A549 (cell line): ENCODE data around the gene SPINK4. TPM values are rescaled to one million over a fixed set of nuclear protein-coding genes. Genes with fewer than 3 reads are reported as not detected.

Experiments
- ATAC-seq, 2 experiments: fragments of 200-7000 bp in 1 of 2; fragments of >200 bp in 1 of 2; cut with Nextera tagmentation in 1 of 2; cut with Tn5 transposase in 1 of 2; 3 replicates each; pipeline versions ENCODE4 v1.8.0 to v1.9.1; 2018 to 2020; ENCODE audit warnings: mild to moderate bottlenecking in 1 of 2, moderate library complexity in 1 of 2
- CTCF ChIA-PET: fragments of 300-600 bp; sonication (Branson Sonifier 250); formaldehyde crosslinking; extraction: SDS; loops from one replicate; lab custom pipeline; 2021; ENCODE audit warnings: antibody characterized with exemption, inconsistent platforms; lab: Yijun Ruan, JAX
- POLR2A ChIA-PET: fragments of 350-600 bp; formaldehyde crosslinking; extraction: SDS; loops from one replicate; lab custom pipeline; 2021; ENCODE audit warnings: antibody characterized with exemption, inconsistent platforms; lab: Yijun Ruan, JAX
- DNase-seq, 2 experiments: peaks; one replicate each; pipeline versions ENCODE4 v3.0.0 to v3.0.0-alpha.2; 2011 to 2016; ENCODE audit warnings: low read depth in 1 of 2, low spot score in 1 of 2
- FAIRE-seq: peaks from 2 replicates; lab custom pipeline; 2011; peaks lifted over from hg19 to GRCh38; lab: Jason Lieb, UNC
- H3K27ac ChIP-seq, 2 experiments: fragments of >200 bp; sonication (Bioruptor Twin); formaldehyde crosslinking; 3 replicates each; pipeline ENCODE4 v1.5.1; 2016 to 2017
- H3K4me1 ChIP-seq: fragments of >200 bp; sonication (Bioruptor Twin); formaldehyde crosslinking; 3 replicates; pipeline ENCODE4 v1.6.1; 2016
- H3K4me2 ChIP-seq: fragments of >200 bp; sonication (Bioruptor Twin); formaldehyde crosslinking; 3 replicates; pipeline ENCODE4 v1.6.1; 2016
- H3K4me3 ChIP-seq: fragments of >200 bp; sonication (Bioruptor Twin); formaldehyde crosslinking; 3 replicates; pipeline ENCODE4 v1.5.1; 2016
- H3K9me3 ChIP-seq: fragments of >200 bp; sonication (Bioruptor Twin); formaldehyde crosslinking; 3 replicates; pipeline ENCODE4 v1.6.1; 2016
- ATOH8 ChIP-seq: fragments of 250-450 bp; sonication (Bioruptor Pico); IDR thresholded peaks from 2 replicates; pipeline ENCODE4 v1.5.0; 2020; ENCODE audit warnings: low read depth, mild to moderate bottlenecking, moderate library complexity
- CEBPB ChIP-seq, 2 experiments: fragments of >200 bp in 1 of 2; sonication (Bioruptor Twin) in 1 of 2; formaldehyde crosslinking in 1 of 2; IDR thresholded peaks; 2 replicates each; pipeline ENCODE4 v1.6.1; 2012 to 2016
- CTCF ChIP-seq: fragments of >200 bp; sonication (Bioruptor Twin); formaldehyde crosslinking; IDR thresholded peaks from 3 replicates; pipeline ENCODE4 v1.5.1; 2016
- E2F6 ChIP-seq: IDR thresholded peaks from 2 replicates; pipeline ENCODE4 v1.6.1; 2012; ENCODE audit warnings: low read depth, borderline replicate concordance
- EHF ChIP-seq: fragments of 250-450 bp; sonication (Bioruptor Pico); IDR thresholded peaks from 2 replicates; pipeline ENCODE4 v1.5.0; 2020; ENCODE audit warnings: mild to moderate bottlenecking
- FOSB ChIP-seq: fragments of 250-450 bp; sonication (Bioruptor Pico); IDR thresholded peaks from 2 replicates; pipeline ENCODE4 v1.5.0; 2020; ENCODE audit warnings: mild to moderate bottlenecking, moderate library complexity
- FOSL2 ChIP-seq, 2 experiments: fragments of 450-650 bp in 1 of 2; fragments of >200 bp in 1 of 2; sonication (Bioruptor Twin) in 1 of 2; formaldehyde crosslinking; IDR thresholded peaks; 2 replicates each; pipeline versions ENCODE4 v1.5.0 to v1.6.1; 2016 to 2020; ENCODE audit warnings: mild to moderate bottlenecking in 1 of 2, moderate library complexity in 1 of 2
- HOXB13 ChIP-seq: fragments of 250-450 bp; sonication (Bioruptor Pico); IDR thresholded peaks from 2 replicates; pipeline ENCODE4 v1.5.0; 2020; ENCODE audit warnings: low read depth, mild to moderate bottlenecking, moderate library complexity
- HOXB5 ChIP-seq: fragments of 250-450 bp; sonication (Bioruptor Pico); IDR thresholded peaks from 2 replicates; pipeline ENCODE4 v1.5.0; 2020; ENCODE audit warnings: mild to moderate bottlenecking, moderate library complexity
- JUN ChIP-seq, 2 experiments: fragments of >200 bp; sonication (Bioruptor Twin); formaldehyde crosslinking; IDR thresholded peaks; 2 replicates in 1 of 2; 3 replicates in 1 of 2; pipeline ENCODE4 v1.6.1; 2016 to 2017
- MAX ChIP-seq: IDR thresholded peaks from 2 replicates; pipeline ENCODE4 v1.6.1; 2012
- PBX3 ChIP-seq: IDR thresholded peaks from 2 replicates; pipeline ENCODE4 v1.6.1; 2012
- PHF8 ChIP-seq: fragments of 200-600 bp; sonication (generic); IDR thresholded peaks from 2 replicates; pipeline ENCODE4 v1.6.1; 2016; ENCODE audit warnings: low read depth, mild to moderate bottlenecking, antibody characterized with exemption, moderate library complexity, borderline replicate concordance
- RAD21 ChIP-seq, 2 experiments: fragments of >200 bp in 1 of 2; sonication (Bioruptor Twin) in 1 of 2; formaldehyde crosslinking in 1 of 2; IDR thresholded peaks in 1 of 2; conservative IDR thresholded peaks in 1 of 2; 2 replicates in 1 of 2; 3 replicates in 1 of 2; pipeline ENCODE4 v1.6.1; 2012 to 2018; ENCODE audit warnings: inconsistent platforms in 1 of 2
- SMC3 ChIP-seq: fragments of >200 bp; sonication (Bioruptor Twin); formaldehyde crosslinking; IDR thresholded peaks from 3 replicates; pipeline ENCODE4 v1.6.1; 2018; ENCODE audit warnings: inconsistent platforms
- SREBF2 ChIP-seq: fragments of 450-650 bp; IDR thresholded peaks from 2 replicates; pipeline ENCODE4 v1.6.1; 2014; ENCODE audit warnings: mild to moderate bottlenecking, moderate library complexity
- ZSCAN20 ChIP-seq: fragments of 250-450 bp; sonication (Bioruptor Pico); IDR thresholded peaks from 2 replicates; pipeline ENCODE4 v1.8.0; 2022; ENCODE audit warnings: mild to moderate bottlenecking, moderate library complexity
- WGBS: methylation state at CpG from one replicate; pipeline ENCODE4 v1.1.6; 2017; ENCODE audit errors: missing lambda C conversion rate; 5-methylcytosine and 5-hydroxymethylcytosine counted together
- polyA plus RNA-seq, 4 experiments: library from polyadenylated mRNA; depleted of rRNA in 3 of 4; stranded (reverse); fragments of >200 nt; fragmentation: RNase III in 1 of 4; extraction: RNeasy Plus Mini Kit Qiagen cat#74134 plus additional on column Dnase treatment in 1 of 4; gene quantifications; 2 replicates in 3 of 4; 3 replicates in 1 of 4; pipeline ENCODE4 v1.2.3, GENCODE V29; 2011 to 2017

SPINK4 gene
- polyA plus RNA-seq, 2 of the 4 experiments (the other 2 are of a cell fraction): not detected

DNA sequence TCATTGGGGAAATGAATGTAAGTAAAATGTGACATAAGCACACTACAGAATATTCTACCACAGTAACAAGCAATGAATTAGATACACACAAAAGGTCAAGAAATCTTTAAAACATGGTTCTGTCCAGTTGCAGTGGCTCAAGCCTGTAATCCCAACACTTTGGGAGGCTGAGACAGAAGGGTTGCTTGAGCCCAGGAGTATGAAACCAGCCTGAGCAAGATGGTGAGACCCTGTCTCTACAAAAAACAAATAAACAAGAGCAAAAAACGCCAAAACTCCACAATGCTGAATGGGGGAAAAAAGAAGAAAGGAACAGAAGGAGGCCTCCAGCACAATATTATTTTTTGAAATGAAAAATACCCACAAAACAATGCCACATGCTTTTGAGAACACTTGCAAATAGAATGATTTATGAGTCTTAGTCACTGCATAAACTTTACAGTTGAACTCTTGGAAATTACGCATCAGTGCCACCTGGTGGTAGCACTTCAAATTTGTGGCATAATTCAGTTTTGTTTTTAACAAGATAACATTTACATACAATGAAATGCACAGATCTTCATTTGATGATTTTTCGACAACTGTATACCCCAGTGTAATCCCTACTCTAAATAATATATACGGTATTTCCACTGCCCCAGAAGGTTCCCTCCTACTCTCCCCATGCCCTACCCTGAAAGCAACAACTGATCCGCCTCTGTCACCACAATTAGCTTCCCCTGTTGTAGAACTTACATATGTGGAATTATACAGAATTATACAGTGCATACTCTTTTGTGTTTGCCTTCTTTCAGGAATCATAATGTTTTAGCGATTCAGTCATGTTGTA lies 14.4 kb upstream of the SPINK4 start:
- POLR2A ChIA-PET: interaction anchor here (0.5 to 1.7 kb wide), 3 partner anchors 58 to 848 kb away, joined by 3 to 8 read pairs (median 4); partner anchors contain the start of genes B4GALT1 and DNAJA1

GRCh38 chr9:33227008-33227398 lies 13.0 kb upstream of the SPINK4 start:
- Histone ChIP-seq H3K9me3 (peaks cover 13% of the 10 kb centered on the region), H3K27ac (peak overlapping the region; percentile 27 to 99; a peak in 4 of 6 replicates), H3K4me2 (no peak overlapping the region), H3K4me3 (no peak overlapping the region), H3K4me1 (peaks cover 55% of the 10 kb centered on the region)
- WGBS: 92% methylated on average over 10 of the region's 10 CpGs
- CTCF ChIA-PET: interaction anchor here (0.6 to 7.5 kb wide), 30 partner anchors 12 to 848 kb away, joined by 3 to 127 read pairs (median 7); partner anchors contain the start of genes B4GALT1, SMU1 and SPINK4
- POLR2A ChIA-PET: interaction anchor here (1.7 kb wide), 1 partner anchor 202 kb away, joined by 8 read pairs; the partner anchor contains the start of gene DNAJA1
- TF ChIP-seq CEBPB (IDR thresholded peaks at IDR 0.05) (0 out of 4 replicates have a peak, but pooled peaks of 1 of the 2 experiments have one; percentile 26), EHF (CRISPR knock-in tag) (no peak)
- ATAC-seq: no peak
- no peak for DNase-seq
- no peak for FAIRE-seq

More for the DNA sequence above, 14.4 kb upstream of the SPINK4 start:
- TF ChIP-seq RAD21 (conservative IDR thresholded peaks at IDR 0.05 in 1 of 2, IDR thresholded peaks at IDR 0.05 in 1 of 2) (peak; percentile 94 to 96), SREBF2 (no peak), HOXB13 (no peak), PBX3 (peak; percentile 54; the same call in 1 of the 2 replicates), SMC3 (peak; percentile 98), EHF (CRISPR knock-in tag) (no peak), MAX (peak; percentile 60), E2F6 (no peak), HOXB5 (CRISPR knock-in tag) (peak; percentile 94), FOSB (CRISPR knock-in tag) (no peak), FOSL2 (IDR thresholded peaks at IDR 0.05) (0 out of 2 replicates have a peak, but pooled peaks have one; percentile 33), FOSL2 (CRISPR knock-in tag; IDR thresholded peaks at IDR 0.05) (peak; percentile 85), JUN (IDR thresholded peaks at IDR 0.05) (0 out of 5 replicates have a peak, but pooled peaks of 1 of the 2 experiments have one; percentile 14), CTCF (peak; percentile 95)
- TF ChIP-seq, all 56 proteins: peak for 8
- peak; percentile 78 for FAIRE-seq
- DNase-seq: peak in 1 of 2 experiments; percentile 83
- Histone ChIP-seq H3K4me3 (no peak overlapping the region), H3K4me2 (peak overlapping the region; percentile 54), H3K4me1 (peaks cover 54% of the 10 kb centered on the region), H3K27ac (peak overlapping the region; percentile 46 to 67), H3K9me3 (peaks cover 6% of the 10 kb centered on the region; the same call in 1 of the 3 replicates)
- CTCF ChIA-PET: interaction anchor here (0.6 to 7.5 kb wide), 65 partner anchors 9 to 846 kb away, joined by 3 to 127 read pairs (median 4); partner anchors contain the start of genes B4GALT1, BAG1, CHMP5 and SMU1
- 0 out of 6 replicates have a peak, but pooled peaks of 1 of the 2 experiments have one; percentile 8 for ATAC-seq
- WGBS: 19% methylated on average over 6 of the region's 6 CpGs

- H3K4me2 ChIP-seq: no peak overlapping the region
- DNase-seq: no peak
- WGBS: 87% methylated on average over 8 of the region's 8 CpGs
- ChIA-PET POLR2A (no interaction called here), CTCF (interaction anchor here (0.9 to 7.5 kb wide), 9 partner anchors 11 to 494 kb away, joined by 3 to 127 read pairs (median 27); partner anchors contain the start of genes SMU1 and SPINK4)
- no peak overlapping the region for H3K4me3 ChIP-seq
- ATAC-seq: no peak
- H3K9me3 ChIP-seq: peaks cover 20% of the 10 kb centered on the region
- peak overlapping the region; percentile 96 to 99 for H3K27ac ChIP-seq
- no peak for FAIRE-seq
- TF ChIP-seq ZSCAN20: no peak
- TF ChIP-seq PHF8: no peak
- TF ChIP-seq JUN (IDR thresholded peaks at IDR 0.05): no peak
- no peak for TF ChIP-seq MAX
- no peak for TF ChIP-seq ATOH8 (CRISPR knock-in tag)
- peaks cover 58% of the 10 kb centered on the region for H3K4me1 ChIP-seq
These were observed 12.2 kb upstream of the SPINK4 start for GRCh38 chr9:33227741-33228140.
